CD4-positive, alpha-beta memory T cell (primary cell): Measurements from ENCODE around the gene MKS1. TPM values are rescaled to one million over a fixed set of nuclear protein-coding genes. Genes with fewer than 3 reads are reported as not detected.

Source experiments
- CTCF ChIA-PET: fragments of 350-600 bp; sonication (Branson Sonifier 250); formaldehyde crosslinking; loops from one replicate; lab custom pipeline; 2021; ENCODE audit warnings: inconsistent platforms; ENCODE audit not compliant: partially characterized antibody; lab: Charles Lee
- POLR2A ChIA-PET: fragments of 350-600 bp; sonication (Branson Sonifier 250); formaldehyde crosslinking; loops from one replicate; lab custom pipeline; 2021; ENCODE audit not compliant: partially characterized antibody; lab: Charles Lee
- DNase-seq, 5 donors: peaks; one replicate each; pipeline versions ENCODE4 v3.0.0 to v3.0.0-alpha.2; 2020 to 2022; ENCODE audit warnings: mixed read lengths in 1 of 5
- H3K27ac ChIP-seq: one replicate; pipeline ENCODE4 v1.7.0; 2013; ENCODE audit warnings: low read depth, low read length
- H3K27me3 ChIP-seq: 2 replicates; pipeline ENCODE4 v1.7.0; 2013; ENCODE audit warnings: mild to moderate bottlenecking, low read length, moderate library complexity; ENCODE audit not compliant: insufficient read depth
- H3K36me3 ChIP-seq: 2 replicates; pipeline ENCODE4 v1.7.0; 2013; ENCODE audit warnings: mild to moderate bottlenecking, low read length, moderate library complexity; ENCODE audit not compliant: insufficient read depth
- H3K4me1 ChIP-seq: 2 replicates; pipeline ENCODE4 v1.7.0; 2013; ENCODE audit warnings: mild to moderate bottlenecking, low read length, moderate library complexity; ENCODE audit not compliant: insufficient read depth
- H3K4me3 ChIP-seq, 2 donors: one replicate each; pipeline ENCODE4 v1.7.0; 2013; ENCODE audit warnings: low read length in 2 of 2, mild to moderate bottlenecking in 1 of 2
- H3K9me3 ChIP-seq, 2 donors: one replicate each; pipeline ENCODE4 v1.7.0; 2013; ENCODE audit warnings: low read length in 2 of 2, control low read depth in 1 of 2; ENCODE audit not compliant: control insufficient read depth in 1 of 2
- H3K27ac Mint-ChIP-seq, 7 donors: one replicate each; pipeline ENCODE4 v1.8.0; 2020 to 2021; ENCODE audit warnings: mixed read lengths in 7 of 7, mild to moderate bottlenecking in 6 of 7, inconsistent platforms in 3 of 7, moderate library complexity in 3 of 7
- H3K27me3 Mint-ChIP-seq, 2 donors: one replicate each; pipeline ENCODE4 v1.8.0; 2020 to 2021; ENCODE audit warnings: mixed read lengths in 2 of 2
- H3K36me3 Mint-ChIP-seq, 2 donors: one replicate each; pipeline ENCODE4 v1.8.0; 2020 to 2021; ENCODE audit warnings: mixed read lengths in 2 of 2, inconsistent platforms in 1 of 2, mild to moderate bottlenecking in 1 of 2
- H3K4me1 Mint-ChIP-seq, 4 donors: one replicate each; pipeline ENCODE4 v1.8.0; 2020 to 2021; ENCODE audit warnings: mixed read lengths in 4 of 4, mild to moderate bottlenecking in 1 of 4
- H3K4me3 Mint-ChIP-seq, 8 donors: one replicate each; pipeline ENCODE4 v1.8.0; 2020 to 2021; ENCODE audit warnings: mixed read lengths in 8 of 8, mild to moderate bottlenecking in 7 of 8, moderate library complexity in 6 of 8, inconsistent platforms in 3 of 8
- H3K9me3 Mint-ChIP-seq, 8 donors: one replicate each; pipeline ENCODE4 v1.8.0; 2020 to 2021; ENCODE audit warnings: mixed read lengths in 8 of 8, mild to moderate bottlenecking in 5 of 8, inconsistent platforms in 3 of 8, moderate library complexity in 1 of 8
- intact Hi-C: fragments of 100-400 bp; cut with micrococcal nuclease; formaldehyde crosslinking; loops from one replicate; pipeline ENCODE4 v1.15.1; 2023
- polyA plus RNA-seq, 2 donors: library from polyadenylated mRNA; unstranded; fragments of 300-500 nt; fragmentation: Illumina TruSeq; gene quantifications; one replicate each; pipeline ENCODE4 v1.2.3, GENCODE V29; 2021
- total RNA-seq, 2 experiments: library from RNA; stranded (reverse); gene quantifications; one replicate each; pipeline ENCODE4 v1.2.3, GENCODE V29; 2021

Gene MKS1
- total and polyA plus RNA-seq, 4 experiments from 2014 or later = 12.1 to 29.4 (median 20.7) TPM

DNA sequence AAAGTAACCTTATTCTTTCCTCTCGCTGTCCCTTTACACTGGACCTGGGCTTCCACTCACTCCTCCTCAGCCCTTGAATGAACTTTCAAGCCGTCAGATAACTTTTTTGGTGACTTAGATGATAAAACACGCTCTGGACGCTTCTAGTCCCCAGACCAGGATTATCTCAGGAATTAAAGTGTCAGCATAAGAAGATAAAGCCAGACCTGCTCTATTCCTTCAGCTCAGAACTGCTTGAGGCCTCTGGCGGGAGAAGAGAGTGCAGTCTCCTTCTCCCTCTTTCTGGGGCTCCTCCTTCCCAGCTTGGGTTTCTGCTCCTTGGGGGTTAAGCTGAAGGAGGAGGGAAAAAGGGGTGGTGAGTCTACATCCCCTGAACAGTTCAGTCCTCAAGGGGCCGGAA is 25.9 kb upstream of the MKS1 start:
- H3K4me3 Mint-ChIP-seq = no peak overlapping the region
- Histone ChIP-seq H3K27me3 (no peaks in the 10 kb centered on the region), H3K4me1 (peaks cover 10% of the 10 kb centered on the region), H3K27ac (no peak overlapping the region), H3K9me3 (no peaks in the 10 kb centered on the region), H3K4me3 (no peak overlapping the region), H3K36me3 (no peaks in the 10 kb centered on the region)
- no peaks in the 10 kb centered on the region for H3K36me3 Mint-ChIP-seq
- no peak for DNase-seq
- peaks cover 18% of the 10 kb centered on the region in 2 donors for H3K27me3 Mint-ChIP-seq
- ChIA-PET CTCF (no interaction called here), POLR2A (no interaction called here)
- peak overlapping the region in 1 of 7 donors; percentile 19 for H3K27ac Mint-ChIP-seq
- H3K9me3 Mint-ChIP-seq = no peaks in the 10 kb centered on the region
- H3K4me1 Mint-ChIP-seq = peaks cover 1 to 7% (median 4%) of the 10 kb centered on the region in 4 donors
- intact Hi-C loops = no loop called here

DNA sequence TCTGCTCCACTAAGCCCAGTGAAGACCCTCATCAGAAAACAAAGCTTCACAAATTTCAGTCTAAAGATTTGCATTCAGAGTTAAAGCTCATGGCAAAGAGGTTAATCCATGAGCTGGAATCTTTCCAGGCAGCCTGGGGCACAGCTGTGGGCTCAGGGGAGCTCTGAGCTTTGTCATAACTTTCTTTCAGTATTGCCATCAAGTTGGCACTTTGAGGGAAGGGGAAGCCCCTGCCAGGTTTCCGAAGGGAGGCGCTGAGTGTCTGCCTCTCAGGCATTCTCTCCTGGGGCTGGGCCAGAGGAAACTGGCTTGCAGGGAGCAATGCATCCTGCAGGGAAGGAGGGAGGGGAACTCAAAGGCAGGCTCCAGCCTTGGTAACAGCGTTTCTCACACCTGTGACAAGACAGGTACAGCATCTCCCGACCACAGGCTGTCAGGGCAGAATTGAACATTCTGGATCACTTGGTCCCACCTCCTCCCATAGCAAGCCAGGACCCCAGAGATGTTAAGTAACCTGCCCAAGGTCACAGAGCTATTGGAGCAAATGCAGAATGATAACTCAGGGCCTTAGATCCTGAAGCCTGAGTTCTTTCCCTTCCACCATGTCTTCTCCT is 23.2 kb upstream of the MKS1 start:
- intact Hi-C loops = no loop called here
- Mint-ChIP-seq H3K9me3 (no peaks in the 10 kb centered on the region), H3K27me3 (peaks cover 19 to 28% of the 10 kb centered on the region in 2 donors), H3K4me3 (no peak overlapping the region), H3K4me1 (no peaks in the 10 kb centered on the region), H3K27ac (no peak overlapping the region), H3K36me3 (no peaks in the 10 kb centered on the region)
- CTCF ChIA-PET = interaction anchor here (0.7 to 1.5 kb wide), 2 partner anchors 9 to 17 kb away, joined by 3 to 4 read pairs; no protein-coding TSS in a partner anchor
- POLR2A ChIA-PET = no interaction called here
- no peaks in the 10 kb centered on the region for H3K9me3 ChIP-seq
- H3K27me3 ChIP-seq = peaks cover 4% of the 10 kb centered on the region
- H3K4me3 ChIP-seq = no peak overlapping the region
- no peak for DNase-seq
- H3K4me1 ChIP-seq = no peaks in the 10 kb centered on the region
- no peak overlapping the region for H3K27ac ChIP-seq
- H3K36me3 ChIP-seq = no peaks in the 10 kb centered on the region

DNA sequence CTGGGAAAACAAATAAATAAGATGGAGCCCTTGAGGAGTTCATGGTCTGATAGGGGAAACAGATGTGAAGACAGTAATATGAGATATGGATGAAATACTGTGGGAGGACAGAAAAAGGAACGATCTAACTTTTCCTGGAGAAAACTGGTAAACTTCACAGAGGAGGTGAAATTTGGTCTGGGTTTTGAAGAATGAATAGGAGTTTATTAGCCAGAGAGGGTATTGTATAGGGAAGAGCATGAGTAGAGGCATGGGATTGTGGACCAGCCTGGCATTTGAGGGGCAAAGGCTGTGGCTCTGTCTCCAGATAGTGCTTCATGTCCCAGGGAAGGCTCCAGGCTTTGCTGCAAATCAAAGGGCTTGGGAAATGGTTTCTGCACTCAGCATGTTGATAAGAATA is 20.9 kb upstream of the MKS1 start:
- Mint-ChIP-seq H3K4me3 (no peak overlapping the region), H3K27me3 (peaks cover 29 to 39% of the 10 kb centered on the region in 2 donors), H3K27ac (no peak overlapping the region), H3K9me3 (no peaks in the 10 kb centered on the region), H3K36me3 (no peaks in the 10 kb centered on the region), H3K4me1 (no peaks in the 10 kb centered on the region)
- H3K36me3 ChIP-seq = no peaks in the 10 kb centered on the region
- no peak for DNase-seq
- ChIA-PET POLR2A (no interaction called here), CTCF (interaction anchor here (5.6 kb wide), 1 partner anchor 10 kb away, joined by 25 read pairs; no protein-coding TSS in a partner anchor)
- no peak overlapping the region for H3K27ac ChIP-seq
- H3K4me3 ChIP-seq = no peak overlapping the region
- H3K9me3 ChIP-seq = no peaks in the 10 kb centered on the region
- intact Hi-C loops = no loop called here
- no peaks in the 10 kb centered on the region for H3K4me1 ChIP-seq
- peaks cover 9% of the 10 kb centered on the region for H3K27me3 ChIP-seq

GRCh38 chr17:58238147-58238634 is 19.1 kb upstream of the MKS1 start, which contains the start of gene LPO:
LPO (plus strand) TSS chr17:58238584; CDS start chr17:58242980, 4,396 bp downstream.
- no peak for DNase-seq
- Histone ChIP-seq H3K4me1 (no peaks in the 10 kb centered on the region), H3K4me3 (no peak within 1 kb of the TSS), H3K27ac (no peak within 1 kb of the TSS), H3K36me3 (no peaks in the 10 kb centered on the region), H3K27me3 (peaks cover 10% of the 10 kb centered on the region), H3K9me3 (no peaks in the 10 kb centered on the region)
- no peak within 1 kb of the TSS for H3K27ac Mint-ChIP-seq
- intact Hi-C loops = no loop called here
- no peak within 1 kb of the TSS for H3K4me3 Mint-ChIP-seq
- peaks cover 25 to 37% of the 10 kb centered on the region in 2 donors for H3K27me3 Mint-ChIP-seq
- no peaks in the 10 kb centered on the region for H3K4me1 Mint-ChIP-seq
- ChIA-PET CTCF (interaction anchor here (5.6 kb wide), 1 partner anchor 12 kb away, joined by 25 read pairs; no protein-coding TSS in a partner anchor), POLR2A (no interaction called here)
- H3K9me3 Mint-ChIP-seq = no peaks in the 10 kb centered on the region
- no peaks in the 10 kb centered on the region for H3K36me3 Mint-ChIP-seq

- H3K4me1 Mint-ChIP-seq = peaks cover 0 to 6% (median 0%) of the 10 kb centered on the region in 4 donors
Measured at GRCh38 chr17:58236394-58236793, 17.3 kb upstream of the MKS1 start.

GRCh38 chr17:58235821-58236220 is 16.8 kb upstream of the MKS1 start:
- POLR2A ChIA-PET = interaction anchor here (0.7 kb wide), 1 partner anchor 330 kb away, joined by 3 read pairs; no protein-coding TSS in a partner anchor
- H3K27ac Mint-ChIP-seq = no peak overlapping the region
- intact Hi-C loops = no loop called here
- Histone ChIP-seq H3K36me3 (no peaks in the 10 kb centered on the region), H3K4me3 (no peak overlapping the region), H3K27me3 (peaks cover 10% of the 10 kb centered on the region), H3K27ac (no peak overlapping the region), H3K4me1 (no peaks in the 10 kb centered on the region), H3K9me3 (no peaks in the 10 kb centered on the region)
- CTCF ChIA-PET = interaction anchor here (0.7 to 5.6 kb wide), 4 partner anchors 8 to 36 kb away, joined by 3 to 25 read pairs (median 4); no protein-coding TSS in a partner anchor
- no peak for DNase-seq
- no peaks in the 10 kb centered on the region for H3K9me3 Mint-ChIP-seq
- H3K4me1 Mint-ChIP-seq = peaks cover 0 to 6% (median 0%) of the 10 kb centered on the region in 4 donors
- peaks cover 21 to 34% of the 10 kb centered on the region in 2 donors for H3K27me3 Mint-ChIP-seq
- no peak overlapping the region for H3K4me3 Mint-ChIP-seq
- no peaks in the 10 kb centered on the region for H3K36me3 Mint-ChIP-seq

More at GRCh38 chr17:58236394-58236793, 17.3 kb upstream of the MKS1 start:
- Histone ChIP-seq H3K4me3 (no peak overlapping the region), H3K4me1 (no peaks in the 10 kb centered on the region), H3K27ac (no peak overlapping the region), H3K36me3 (no peaks in the 10 kb centered on the region), H3K27me3 (peaks cover 10% of the 10 kb centered on the region), H3K9me3 (no peaks in the 10 kb centered on the region)
- H3K4me3 Mint-ChIP-seq = no peak overlapping the region
- no peak for DNase-seq
- H3K27me3 Mint-ChIP-seq = peaks cover 22 to 33% of the 10 kb centered on the region in 2 donors
- ChIA-PET CTCF (interaction anchor here (0.7 to 5.6 kb wide), 4 partner anchors 8 to 37 kb away, joined by 3 to 25 read pairs (median 4); no protein-coding TSS in a partner anchor), POLR2A (no interaction called here)
- H3K27ac Mint-ChIP-seq = peak overlapping the region in 1 of 7 donors; percentile 24
- H3K36me3 Mint-ChIP-seq = no peaks in the 10 kb centered on the region
- no peaks in the 10 kb centered on the region for H3K9me3 Mint-ChIP-seq
- intact Hi-C loops = no loop called here

GRCh38 chr17:58234512-58234911 is 15.5 kb upstream of the MKS1 start:
- Histone ChIP-seq H3K4me1 (no peaks in the 10 kb centered on the region), H3K27ac (no peak overlapping the region), H3K4me3 (no peak overlapping the region), H3K9me3 (no peaks in the 10 kb centered on the region), H3K27me3 (peaks cover 10% of the 10 kb centered on the region), H3K36me3 (no peaks in the 10 kb centered on the region)
- CTCF ChIA-PET = interaction anchor here (5.6 kb wide), 1 partner anchor 15 kb away, joined by 25 read pairs; no protein-coding TSS in a partner anchor
- peaks cover 15 to 32% of the 10 kb centered on the region in 2 donors for H3K27me3 Mint-ChIP-seq
- no peak overlapping the region for H3K27ac Mint-ChIP-seq
- DNase-seq = no peak
- peaks cover 0 to 6% (median 0%) of the 10 kb centered on the region in 4 donors for H3K4me1 Mint-ChIP-seq
- no peaks in the 10 kb centered on the region for H3K9me3 Mint-ChIP-seq
- intact Hi-C loops = no loop called here
- H3K4me3 Mint-ChIP-seq = no peak overlapping the region
- POLR2A ChIA-PET = no interaction called here
- no peaks in the 10 kb centered on the region for H3K36me3 Mint-ChIP-seq
